Measurements from ENCODE around the gene CUX1.
A peak's percentile ranks its signal among the peaks of the same experiment; 100 is the strongest.
"Not testable (repeated sequence)": the region's sequence is repeated elsewhere in the genome, so short reads cannot be mapped to it uniquely, and the experiment has no call there.

Gene CUX1

GRCh38 chr7:102287111-102287980, 469.9 kb downstream of the CUX1 start:
- DNase-seq = peak; percentile 25
- peak; percentile 28 for ATAC-seq

GRCh38 chr7:102287981-102288278, 470.5 kb downstream of the CUX1 start:
- ATAC-seq (no peak), DNase-seq (no peak)

- DNase-seq = peak; percentile 30
- no peak for ATAC-seq
Measured at GRCh38 chr7:102288285-102288930, 471.0 kb downstream of the CUX1 start.

- DNase-seq (no peak), ATAC-seq (no peak)
Measured at GRCh38 chr7:102289057-102289456, 471.6 kb downstream of the CUX1 start.

GRCh38 chr7:102291056-102291915, 473.9 kb downstream of the CUX1 start:
- peak; percentile 47 for ATAC-seq
- DNase-seq = peak; percentile 30

GRCh38 chr7:102291916-102292267, 474.5 kb downstream of the CUX1 start:
- ATAC-seq (no peak), DNase-seq (no peak)

GRCh38 chr7:102292813-102293798, 475.7 kb downstream of the CUX1 start:
- no peak for DNase-seq
- no peak for ATAC-seq

- ATAC-seq (no peak), DNase-seq (no peak)
Measured at GRCh38 chr7:102294589-102294988, 477.2 kb downstream of the CUX1 start.

- no peak for DNase-seq
- ATAC-seq = no peak
Measured at GRCh38 chr7:102295346-102296178, 478.1 kb downstream of the CUX1 start.

- no peak for ATAC-seq
- DNase-seq = no peak
Measured at GRCh38 chr7:102296179-102296438, 478.7 kb downstream of the CUX1 start.

GRCh38 chr7:102296514-102296913, 479.1 kb downstream of the CUX1 start:
- ATAC-seq = no peak

GRCh38 chr7:102297487-102298218, 480.2 kb downstream of the CUX1 start:
- ATAC-seq (no peak), DNase-seq (no peak)

More at GRCh38 chr7:102296514-102296913, 479.1 kb downstream of the CUX1 start:
- DNase-seq = no peak

- DNase-seq = no peak
- ATAC-seq = no peak
Measured at GRCh38 chr7:102300643-102301221, 483.3 kb downstream of the CUX1 start.

GRCh38 chr7:102301367-102301766, 483.9 kb downstream of the CUX1 start:
- DNase-seq, ATAC-seq: not testable (repeated sequence)

- ATAC-seq = no peak
- no peak for DNase-seq
Measured at GRCh38 chr7:102302025-102302424, 484.6 kb downstream of the CUX1 start.

GRCh38 chr7:102303669-102304422, 486.4 kb downstream of the CUX1 start:
- ATAC-seq (no peak), DNase-seq (no peak)

- ATAC-seq = no peak
- DNase-seq = no peak
Measured at GRCh38 chr7:102304668-102305067, 487.2 kb downstream of the CUX1 start.

GRCh38 chr7:102305414-102306268, 488.2 kb downstream of the CUX1 start:
- no peak for DNase-seq

More at GRCh38 chr7:102305414-102306268, 488.2 kb downstream of the CUX1 start:
- no peak for ATAC-seq

All from stimulated activated naive CD8-positive, alpha-beta T cell treated with anti-CD3 and anti-CD28 coated beads, Interleukin-15, Interleukin-2, amounts not matched to agents 100 U/mL and 50 U/mL, for 24 hours (primary cell).